ENCODE results near the gene QKI.
A peak's percentile ranks its signal among the peaks of the same experiment; 100 is the strongest.
"Not testable (repeated sequence)": the region's sequence is repeated elsewhere in the genome, so short reads cannot be mapped to it uniquely, and the experiment has no call there.

QKI gene

GRCh38 chr6:163414117-163414945, at the start of gene QKI:
Gene QKI, plus strand, starts transcription at chr6:163414718. Its CDS starts 476 bp downstream, at chr6:163415194.
- DNase-seq = peak in 51 of 56 donors; percentile 25 to 90 (median 76)

GRCh38 chr6:163366288-163366687, 48.2 kb upstream of the QKI start:
- no peak for DNase-seq

GRCh38 chr6:163367497-163368183, 46.9 kb upstream of the QKI start:
- no peak for DNase-seq

GRCh38 chr6:163369141-163369540, 45.4 kb upstream of the QKI start:
- DNase-seq = no peak

GRCh38 chr6:163369628-163370365, 44.7 kb upstream of the QKI start:
- DNase-seq = no peak

GRCh38 chr6:163370464-163371117, 43.9 kb upstream of the QKI start:
- peak in 1 of 56 donors; percentile 30 for DNase-seq

GRCh38 chr6:163371129-163371528, 43.4 kb upstream of the QKI start:
- DNase-seq = no peak

GRCh38 chr6:163373240-163373639, 41.3 kb upstream of the QKI start:
- no peak for DNase-seq

GRCh38 chr6:163375361-163375760, 39.2 kb upstream of the QKI start:
- DNase-seq = no peak

GRCh38 chr6:163376187-163376586, 38.3 kb upstream of the QKI start:
- DNase-seq = no peak

- DNase-seq = no peak
Measured at GRCh38 chr6:163377561-163377960, 37.0 kb upstream of the QKI start.

- DNase-seq = no peak
Measured at GRCh38 chr6:163380216-163380615, 34.3 kb upstream of the QKI start.

- no peak for DNase-seq
Measured at GRCh38 chr6:163381118-163381756, 33.3 kb upstream of the QKI start.

- not testable (repeated sequence) for DNase-seq
Measured at GRCh38 chr6:163383396-163383795, 31.1 kb upstream of the QKI start.

- DNase-seq = no peak
Measured at GRCh38 chr6:163383912-163384311, 30.6 kb upstream of the QKI start.

- DNase-seq = no peak
Measured at GRCh38 chr6:163384510-163384909, 30.0 kb upstream of the QKI start.

GRCh38 chr6:163385503-163385902, 29.0 kb upstream of the QKI start:
- not testable (repeated sequence) for DNase-seq

GRCh38 chr6:163386329-163386908, 28.1 kb upstream of the QKI start:
- no peak for DNase-seq

- no peak for DNase-seq
Measured at GRCh38 chr6:163387317-163387716, 27.2 kb upstream of the QKI start.

GRCh38 chr6:163389354-163389753, 25.2 kb upstream of the QKI start:
- DNase-seq = no peak

- DNase-seq = no peak
Measured at GRCh38 chr6:163390770-163391169, 23.7 kb upstream of the QKI start.
